Neuron (in vitro differentiated cells): ENCODE data around the gene TULP1.
"Not testable (repeated sequence)": the region's sequence is repeated elsewhere in the genome, so short reads cannot be mapped to it uniquely, and the experiment has no call there.

ENCODE experiments used
- H2AFZ ChIP-seq: one replicate; pipeline ENCODE4 v1.6.1; 2013; ENCODE audit warnings: low read depth, mild to moderate bottlenecking, inconsistent platforms, low read length, moderate library complexity
- H3K27me3 ChIP-seq: one replicate; pipeline ENCODE4 v1.6.1; 2013; ENCODE audit warnings: low read length; ENCODE audit not compliant: insufficient read depth
- H3K36me3 ChIP-seq: one replicate; pipeline ENCODE4 v1.6.1; 2013; ENCODE audit warnings: low read length; ENCODE audit not compliant: insufficient read depth
- H3K4me1 ChIP-seq: one replicate; pipeline ENCODE4 v1.6.1; 2013; ENCODE audit warnings: low read length; ENCODE audit not compliant: insufficient read depth
- H3K4me3 ChIP-seq: 2 replicates; pipeline ENCODE4 v1.5.1; 2013; ENCODE audit warnings: mild to moderate bottlenecking, low read length, moderate library complexity
- H3K9me3 ChIP-seq: one replicate; pipeline ENCODE4 v1.6.1; 2013; ENCODE audit warnings: low read length

Gene TULP1

GRCh38 chr6:35516712-35517111 lies 4.0 kb upstream of the TULP1 start:
- H3K36me3 ChIP-seq, result no peaks in the 10 kb centered on the region
- no peak overlapping the region for H3K4me3 ChIP-seq
- no peaks in the 10 kb centered on the region for H3K4me1 ChIP-seq
- H2AFZ ChIP-seq, result no peak overlapping the region
- peaks cover 5% of the 10 kb centered on the region for H3K27me3 ChIP-seq
- no peaks in the 10 kb centered on the region for H3K9me3 ChIP-seq

GRCh38 chr6:35515939-35516338 lies 3.2 kb upstream of the TULP1 start:
- H3K4me3 ChIP-seq, H3K9me3 ChIP-seq: not testable (repeated sequence)

GRCh38 chr6:35514587-35514986 lies 1.9 kb upstream of the TULP1 start:
- Histone ChIP-seq H3K27me3 (peaks cover 15% of the 10 kb centered on the region), H3K4me1 (no peaks in the 10 kb centered on the region), H3K9me3 (no peaks in the 10 kb centered on the region), H3K4me3 (no peak overlapping the region), H3K36me3 (no peaks in the 10 kb centered on the region), H2AFZ (no peak overlapping the region)

More at GRCh38 chr6:35515939-35516338, 3.2 kb upstream of the TULP1 start:
- H3K36me3 ChIP-seq, H3K4me1 ChIP-seq, H2AFZ ChIP-seq: not testable (repeated sequence)
- peaks cover 10% of the 10 kb centered on the region for H3K27me3 ChIP-seq

GRCh38 chr6:35512006-35512405 lies 690 bp downstream of the TULP1 start:
- Histone ChIP-seq H2AFZ (no peak overlapping the region), H3K9me3 (no peaks in the 10 kb centered on the region), H3K4me3 (no peak overlapping the region), H3K4me1 (peaks cover 10% of the 10 kb centered on the region), H3K36me3 (no peaks in the 10 kb centered on the region), H3K27me3 (peaks cover 15% of the 10 kb centered on the region)

- no peaks in the 10 kb centered on the region for H3K36me3 ChIP-seq
- no peak overlapping the region for H3K4me3 ChIP-seq
- H3K4me1 ChIP-seq, result peaks cover 10% of the 10 kb centered on the region
- no peaks in the 10 kb centered on the region for H3K9me3 ChIP-seq
- H2AFZ ChIP-seq, result no peak overlapping the region
- peaks cover 15% of the 10 kb centered on the region for H3K27me3 ChIP-seq
Observed at GRCh38 chr6:35511562-35511941, 1.1 kb downstream of the TULP1 start.

- Histone ChIP-seq H3K4me1 (peaks cover 10% of the 10 kb centered on the region), H3K9me3 (no peaks in the 10 kb centered on the region), H3K27me3 (peaks cover 15% of the 10 kb centered on the region), H2AFZ (no peak overlapping the region), H3K4me3 (no peak overlapping the region), H3K36me3 (no peaks in the 10 kb centered on the region)
Observed at GRCh38 chr6:35510916-35511561, 1.7 kb downstream of the TULP1 start.

GRCh38 chr6:35508542-35508941 lies 4.2 kb downstream of the TULP1 start:
- Histone ChIP-seq H3K27me3 (peaks cover 15% of the 10 kb centered on the region), H3K36me3 (no peaks in the 10 kb centered on the region), H3K9me3 (no peaks in the 10 kb centered on the region), H3K4me1 (peaks cover 10% of the 10 kb centered on the region), H2AFZ (no peak overlapping the region), H3K4me3 (no peak overlapping the region)

GRCh38 chr6:35508027-35508426 lies 4.7 kb downstream of the TULP1 start:
- Histone ChIP-seq H3K9me3 (no peaks in the 10 kb centered on the region), H3K4me1 (peaks cover 10% of the 10 kb centered on the region), H3K27me3 (peaks cover 15% of the 10 kb centered on the region), H3K4me3 (no peak overlapping the region), H2AFZ (no peak overlapping the region), H3K36me3 (no peaks in the 10 kb centered on the region)

GRCh38 chr6:35507221-35507620 lies 5.5 kb downstream of the TULP1 start:
- Histone ChIP-seq H3K4me1 (peaks cover 10% of the 10 kb centered on the region), H3K27me3 (peaks cover 10% of the 10 kb centered on the region), H3K4me3 (no peak overlapping the region), H3K36me3 (no peaks in the 10 kb centered on the region), H3K9me3 (no peaks in the 10 kb centered on the region), H2AFZ (no peak overlapping the region)

- Histone ChIP-seq H3K4me3 (no peak overlapping the region), H3K4me1 (peaks cover 10% of the 10 kb centered on the region), H3K9me3 (no peaks in the 10 kb centered on the region), H3K36me3 (no peaks in the 10 kb centered on the region), H3K27me3 (peaks cover 10% of the 10 kb centered on the region), H2AFZ (no peak overlapping the region)
Observed at GRCh38 chr6:35506536-35506935, 6.2 kb downstream of the TULP1 start.

GRCh38 chr6:35505999-35506412 lies 6.7 kb downstream of the TULP1 start:
- H3K27me3 ChIP-seq, result peaks cover 5% of the 10 kb centered on the region
- peaks cover 12% of the 10 kb centered on the region for H3K4me1 ChIP-seq
- H3K36me3 ChIP-seq, result no peaks in the 10 kb centered on the region
- no peak overlapping the region for H3K4me3 ChIP-seq
- H2AFZ ChIP-seq, result no peak overlapping the region
- H3K9me3 ChIP-seq, result no peaks in the 10 kb centered on the region

- Histone ChIP-seq H3K27me3 (no peaks in the 10 kb centered on the region), H3K36me3 (no peaks in the 10 kb centered on the region), H3K9me3 (no peaks in the 10 kb centered on the region), H3K4me1 (peaks cover 16% of the 10 kb centered on the region), H2AFZ (no peak overlapping the region), H3K4me3 (no peak overlapping the region)
Observed at GRCh38 chr6:35503534-35503933, 9.2 kb downstream of the TULP1 start.

GRCh38 chr6:35501784-35502183 lies 10.9 kb downstream of the TULP1 start:
- H3K27me3 ChIP-seq, result no peaks in the 10 kb centered on the region
- H3K4me1 ChIP-seq, result peaks cover 11% of the 10 kb centered on the region
- no peaks in the 10 kb centered on the region for H3K36me3 ChIP-seq
- no peak overlapping the region for H2AFZ ChIP-seq
- no peak overlapping the region for H3K4me3 ChIP-seq
- H3K9me3 ChIP-seq, result no peaks in the 10 kb centered on the region

- H3K4me1 ChIP-seq, result peaks cover 12% of the 10 kb centered on the region
- H2AFZ ChIP-seq, result no peak overlapping the region
- H3K27me3 ChIP-seq, result no peaks in the 10 kb centered on the region
- H3K4me3 ChIP-seq, result no peak overlapping the region
- H3K36me3 ChIP-seq, result no peaks in the 10 kb centered on the region
- H3K9me3 ChIP-seq, result no peaks in the 10 kb centered on the region
Observed at GRCh38 chr6:35500782-35501181, 11.9 kb downstream of the TULP1 start.
